DOHH2 (cell line): ENCODE measurements around the gene NBPF1.
"Not testable (repeated sequence)": the region's sequence is repeated elsewhere in the genome, so short reads cannot be mapped to it uniquely, and the experiment has no call there.

Source experiments
- CTCF ChIP-seq: fragments of 200-600 bp; sonication (generic); IDR thresholded peaks from one replicate; pipeline ENCODE4 v1.5.1; 2014; ENCODE audit warnings: antibody characterized with exemption, mild to moderate bottlenecking, low read depth, low read length; ENCODE audit not compliant: poor library complexity, severe bottlenecking
- EZH2phosphoT487 ChIP-seq: fragments of 200-600 bp; sonication (generic); IDR thresholded peaks from 2 replicates; pipeline ENCODE4 v1.6.1; 2017; ENCODE audit warnings: borderline replicate concordance, mild to moderate bottlenecking, antibody characterized with exemption, low read length, moderate library complexity, mixed read lengths

- not testable (repeated sequence) for TF ChIP-seq CTCF, EZH2phosphoT487
These were observed 22.6 kb upstream of the NBPF1 start for GRCh38 chr1:16635959-16636358.
